Raji (cell line): ENCODE measurements around the gene H3-3A.
A peak's percentile ranks its signal among the peaks of the same experiment; 100 is the strongest.

Experiments used
- POLR2A ChIP-seq: IDR thresholded peaks from 2 replicates; pipeline ENCODE4 v1.6.1; 2011; ENCODE audit warnings: low read depth, low read length, control low read depth; ENCODE audit not compliant: insufficient read depth

H3-3A gene

GRCh38 chr1:226069811-226070489 is 7.4 kb downstream of the H3-3A start:
- TF ChIP-seq POLR2A, result no peak

- no peak for TF ChIP-seq POLR2A
Measured at GRCh38 chr1:226072347-226072746, 9.8 kb downstream of the H3-3A start.

GRCh38 chr1:226073184-226073950 is 10.9 kb downstream of the H3-3A start:
- TF ChIP-seq POLR2A, result no peak

GRCh38 chr1:226074046-226074445 is 11.5 kb downstream of the H3-3A start:
- TF ChIP-seq POLR2A, result no peak

GRCh38 chr1:226076378-226076777 is 13.9 kb downstream of the H3-3A start:
- TF ChIP-seq POLR2A, result no peak

GRCh38 chr1:226078374-226078773 is 15.9 kb downstream of the H3-3A start:
- TF ChIP-seq POLR2A, result no peak

- no peak for TF ChIP-seq POLR2A
Measured at GRCh38 chr1:226082587-226082917, 20.0 kb downstream of the H3-3A start.

GRCh38 chr1:226082959-226083301 is 20.4 kb downstream of the H3-3A start:
- no peak for TF ChIP-seq POLR2A

- peak; percentile 60; the same call in 1 of the 2 replicates for TF ChIP-seq POLR2A
Measured at GRCh38 chr1:226083302-226084101, 21.0 kb downstream of the H3-3A start.

- TF ChIP-seq POLR2A, result no peak
Measured at GRCh38 chr1:226085675-226086285, 23.3 kb downstream of the H3-3A start.

GRCh38 chr1:226086776-226087175 is 24.3 kb downstream of the H3-3A start:
- TF ChIP-seq POLR2A, result no peak

GRCh38 chr1:226091461-226091860 is 28.9 kb downstream of the H3-3A start:
- no peak for TF ChIP-seq POLR2A

- no peak for TF ChIP-seq POLR2A
Measured at GRCh38 chr1:226092965-226093364, 30.4 kb downstream of the H3-3A start.

GRCh38 chr1:226093621-226094020 is 31.1 kb downstream of the H3-3A start:
- no peak for TF ChIP-seq POLR2A

- TF ChIP-seq POLR2A, result no peak
Measured at GRCh38 chr1:226094451-226094850, 31.9 kb downstream of the H3-3A start.

- no peak for TF ChIP-seq POLR2A
Measured at GRCh38 chr1:226095286-226095685, 32.8 kb downstream of the H3-3A start.
